ENCODE results near the gene HDAC7.
A peak's percentile ranks its signal among the peaks of the same experiment; 100 is the strongest.
"Not testable (repeated sequence)": the region's sequence is repeated elsewhere in the genome, so short reads cannot be mapped to it uniquely, and the experiment has no call there.

HDAC7 gene

DNA sequence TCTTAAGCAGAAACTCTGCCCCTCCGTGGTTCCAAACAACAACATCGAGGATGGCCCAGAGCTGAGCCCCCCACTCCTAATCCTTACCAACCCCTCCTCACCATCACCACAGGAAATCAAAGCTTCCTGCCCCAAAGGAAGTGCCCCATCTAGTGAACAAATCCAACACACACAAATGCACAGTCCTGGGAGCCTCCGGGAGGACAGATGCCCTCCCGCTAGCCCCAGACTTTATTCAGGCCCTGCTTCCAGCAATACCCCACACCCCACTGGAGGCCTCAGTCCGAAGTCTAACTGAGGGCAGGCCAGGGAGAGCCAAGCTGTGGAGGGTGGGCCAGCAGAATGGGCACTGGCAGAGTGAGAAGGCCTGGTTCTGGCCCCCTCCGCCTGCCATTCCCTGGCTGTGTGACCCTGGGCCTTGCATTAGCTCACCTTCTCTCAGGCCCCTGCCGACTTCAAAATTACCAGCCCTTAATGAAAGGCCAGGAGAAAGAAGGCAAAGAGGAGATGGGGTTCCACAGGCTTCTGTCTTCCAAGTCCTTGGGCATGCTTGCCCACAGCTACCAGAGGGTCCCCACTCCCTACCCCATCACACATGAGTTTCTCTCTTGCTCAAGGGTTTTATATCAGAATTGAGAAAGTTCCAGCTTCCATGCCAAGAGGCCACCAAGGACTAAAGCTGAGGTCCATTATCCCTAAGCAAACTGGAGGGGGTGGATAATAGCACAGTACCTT is 2.3 kb downstream of the HDAC7 start:
- H3K27ac ChIP-seq = peak overlapping the region; percentile 82
- no peak for TF ChIP-seq ZFX (IDR thresholded peaks at IDR 0.05; ENCODE audit: borderline replicate concordance)
- TF ChIP-seq, protein P1, sequence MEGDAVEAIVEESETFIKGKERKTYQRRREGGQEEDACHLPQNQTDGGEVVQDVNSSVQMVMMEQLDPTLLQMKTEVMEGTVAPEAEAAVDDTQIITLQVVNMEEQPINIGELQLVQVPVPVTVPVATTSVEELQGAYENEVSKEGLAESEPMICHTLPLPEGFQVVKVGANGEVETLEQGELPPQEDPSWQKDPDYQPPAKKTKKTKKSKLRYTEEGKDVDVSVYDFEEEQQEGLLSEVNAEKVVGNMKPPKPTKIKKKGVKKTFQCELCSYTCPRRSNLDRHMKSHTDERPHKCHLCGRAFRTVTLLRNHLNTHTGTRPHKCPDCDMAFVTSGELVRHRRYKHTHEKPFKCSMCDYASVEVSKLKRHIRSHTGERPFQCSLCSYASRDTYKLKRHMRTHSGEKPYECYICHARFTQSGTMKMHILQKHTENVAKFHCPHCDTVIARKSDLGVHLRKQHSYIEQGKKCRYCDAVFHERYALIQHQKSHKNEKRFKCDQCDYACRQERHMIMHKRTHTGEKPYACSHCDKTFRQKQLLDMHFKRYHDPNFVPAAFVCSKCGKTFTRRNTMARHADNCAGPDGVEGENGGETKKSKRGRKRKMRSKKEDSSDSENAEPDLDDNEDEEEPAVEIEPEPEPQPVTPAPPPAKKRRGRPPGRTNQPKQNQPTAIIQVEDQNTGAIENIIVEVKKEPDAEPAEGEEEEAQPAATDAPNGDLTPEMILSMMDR (IDR thresholded peaks at IDR 0.05) = peak; percentile 24

DNA sequence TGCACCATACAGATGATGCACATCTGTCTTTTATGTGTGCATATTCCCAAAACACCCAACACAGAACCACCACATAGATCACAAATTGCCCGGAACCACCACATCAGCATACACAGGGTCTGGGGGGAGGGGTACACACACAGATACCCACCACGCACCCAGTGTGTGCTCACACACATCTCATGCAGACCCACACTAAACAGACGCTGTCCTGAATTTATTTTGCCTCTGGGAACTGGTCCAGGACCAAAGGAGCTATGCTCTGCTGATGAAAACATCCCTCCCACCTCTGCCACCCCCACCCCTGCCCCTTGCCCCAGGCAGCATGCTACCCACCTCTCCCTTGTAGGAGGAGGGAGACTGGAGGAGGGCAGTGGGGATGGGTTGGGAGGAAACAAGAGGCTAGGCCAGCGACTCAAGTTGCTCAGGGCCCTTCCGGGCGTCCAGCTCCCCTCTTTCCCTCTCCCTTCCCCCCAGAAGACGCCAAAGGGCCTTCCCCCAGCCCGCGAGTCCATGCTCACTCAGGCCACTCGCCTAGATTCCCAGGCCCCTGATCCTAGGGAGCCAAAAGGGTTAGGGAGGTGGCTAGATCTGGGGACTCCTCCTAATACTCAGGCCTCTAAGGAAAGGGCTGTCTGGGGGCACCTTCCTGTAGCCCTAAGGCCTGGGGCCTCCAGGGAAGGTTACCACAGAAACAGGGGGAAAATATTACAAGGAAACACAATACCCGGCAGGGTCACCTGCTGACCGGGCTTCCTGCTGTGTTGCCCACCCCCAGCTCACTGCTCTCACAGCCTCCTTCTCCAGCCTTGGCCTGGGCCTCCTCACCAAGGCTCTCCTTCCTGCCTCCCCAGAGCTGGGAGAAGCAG is 3.1 kb downstream of the HDAC7 start:
- H3K27ac ChIP-seq = no peak overlapping the region
- TF ChIP-seq, protein P1 (IDR thresholded peaks at IDR 0.05) = no peak
- TF ChIP-seq ZFX (IDR thresholded peaks at IDR 0.05; ENCODE audit: borderline replicate concordance) = no peak

GRCh38 chr12:47815447-47815846 is 4.3 kb downstream of the HDAC7 start:
- H3K27ac ChIP-seq = not testable (repeated sequence)

GRCh38 chr12:47814539-47815170 is 5.0 kb downstream of the HDAC7 start:
- TF ChIP-seq, protein P1 (IDR thresholded peaks at IDR 0.05) = no peak
- no peak for TF ChIP-seq ZFX (IDR thresholded peaks at IDR 0.05; ENCODE audit: borderline replicate concordance)
- H3K27ac ChIP-seq = no peak overlapping the region

DNA sequence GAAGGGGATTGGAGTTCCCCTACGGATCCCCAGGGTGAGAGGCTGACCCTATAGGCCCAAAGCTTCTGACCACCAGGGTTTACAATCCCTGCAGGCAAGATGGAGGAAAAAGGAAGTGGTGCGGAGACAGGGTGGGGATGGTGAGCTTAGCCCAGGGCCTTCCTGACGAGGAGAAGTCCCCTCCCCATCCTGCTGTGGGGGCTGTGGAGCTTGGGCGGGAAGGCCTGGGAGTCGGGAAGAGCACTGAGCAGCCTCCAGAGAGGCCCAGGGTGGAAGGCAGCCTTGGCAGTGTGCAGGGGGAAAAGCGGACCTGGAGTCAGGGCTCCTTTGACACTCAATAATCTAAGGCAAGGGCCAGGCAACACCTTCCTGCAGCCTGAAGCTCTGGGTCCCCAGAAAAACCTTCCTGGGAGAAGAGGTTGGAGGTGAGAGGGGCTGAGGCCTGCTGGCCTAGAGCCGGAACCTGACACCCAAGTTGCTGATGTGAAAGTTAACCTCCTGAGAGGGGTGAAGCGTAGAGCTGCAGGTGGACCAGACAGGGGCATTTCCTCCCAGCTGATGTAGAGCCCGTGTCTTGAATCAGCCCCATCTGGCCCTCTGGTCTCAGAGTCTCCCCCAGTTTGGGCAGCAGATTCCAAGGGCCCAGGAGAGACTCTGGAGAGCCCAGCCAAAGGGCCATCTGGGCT is 6.0 kb downstream of the HDAC7 start:
- TF ChIP-seq, protein P1 (IDR thresholded peaks at IDR 0.05) = no peak
- TF ChIP-seq ZFX (IDR thresholded peaks at IDR 0.05; ENCODE audit: borderline replicate concordance) = no peak
- H3K27ac ChIP-seq = no peak overlapping the region

- TF ChIP-seq ZFX (IDR thresholded peaks at IDR 0.05; ENCODE audit: borderline replicate concordance) = no peak
- TF ChIP-seq, protein P1 (IDR thresholded peaks at IDR 0.05) = no peak
- H3K27ac ChIP-seq = no peak overlapping the region
These were observed 6.7 kb downstream of the HDAC7 start for GRCh38 chr12:47812797-47813510.
